ENCODE data around the gene UMAD1. TPM values are rescaled to one million over a fixed set of nuclear protein-coding genes. Genes with fewer than 3 reads are reported as not detected.

UMAD1 gene
- total RNA-seq, 4 donors from 2014 or later: 15.2 to 28.2 (median 18.7) TPM

- TF ChIP-seq POLR2A (IDR thresholded peaks at IDR 0.05) (no peak), CTCF (IDR thresholded peaks at IDR 0.05) (no peak)
- Histone ChIP-seq H3K4me3 (no peak overlapping the region), H3K27ac (no peak overlapping the region)
Measured at GRCh38 chr7:7829667-7830066, 189.1 kb downstream of the UMAD1 start.

GRCh38 chr7:7830122-7830878 is 189.7 kb downstream of the UMAD1 start:
- Histone ChIP-seq H3K9me3 (no peaks in the 10 kb centered on the region), H3K4me3 (no peak overlapping the region), H3K36me3 (no peaks in the 10 kb centered on the region), H3K27ac (no peak overlapping the region), H3K4me1 (no peaks in the 10 kb centered on the region), H3K27me3 (no peaks in the 10 kb centered on the region)
- no peak for DNase-seq
- TF ChIP-seq POLR2A (IDR thresholded peaks at IDR 0.05) (no peak), CTCF (IDR thresholded peaks at IDR 0.05) (no peak)

More at GRCh38 chr7:7829667-7830066, 189.1 kb downstream of the UMAD1 start:
- Histone ChIP-seq H3K27me3 (no peaks in the 10 kb centered on the region), H3K9me3 (no peaks in the 10 kb centered on the region), H3K36me3 (no peaks in the 10 kb centered on the region), H3K4me1 (no peaks in the 10 kb centered on the region)
- no peak for DNase-seq

GRCh38 chr7:7832518-7832917 is 192.0 kb downstream of the UMAD1 start:
- no peak overlapping the region for H3K4me3 ChIP-seq
- H3K27ac ChIP-seq: no peak overlapping the region
- H3K4me1 ChIP-seq: no peaks in the 10 kb centered on the region
- H3K9me3 ChIP-seq: no peaks in the 10 kb centered on the region
- no peak for DNase-seq
- no peak for TF ChIP-seq CTCF (IDR thresholded peaks at IDR 0.05)
- TF ChIP-seq POLR2A (IDR thresholded peaks at IDR 0.05): no peak
- H3K36me3 ChIP-seq: no peaks in the 10 kb centered on the region
- H3K27me3 ChIP-seq: no peaks in the 10 kb centered on the region

DNA sequence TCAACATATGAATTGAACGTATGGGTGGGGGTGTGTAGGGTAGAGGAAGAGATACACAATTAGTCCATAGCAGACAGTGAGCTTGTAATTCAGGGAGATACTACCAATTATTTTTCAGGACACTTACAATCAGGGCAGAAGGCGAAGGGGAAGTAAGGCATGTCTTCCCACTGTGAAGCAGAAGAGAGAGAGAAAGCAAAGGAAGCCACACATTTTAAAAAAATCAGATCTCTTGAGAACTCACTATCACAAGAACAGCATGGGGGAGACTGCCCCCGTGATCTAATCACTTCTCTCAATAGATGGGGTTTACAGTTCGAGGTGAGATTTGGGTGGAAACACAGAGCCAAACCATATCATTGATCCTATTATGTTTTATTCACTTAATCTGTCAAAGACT is 194.2 kb downstream of the UMAD1 start:
- no peak for TF ChIP-seq POLR2A (IDR thresholded peaks at IDR 0.05)
- H3K36me3 ChIP-seq: no peaks in the 10 kb centered on the region
- H3K4me1 ChIP-seq: no peaks in the 10 kb centered on the region
- DNase-seq: no peak
- no peak overlapping the region for H3K27ac ChIP-seq
- H3K4me3 ChIP-seq: no peak overlapping the region
- no peaks in the 10 kb centered on the region for H3K9me3 ChIP-seq
- no peaks in the 10 kb centered on the region for H3K27me3 ChIP-seq

- Histone ChIP-seq H3K4me1 (no peaks in the 10 kb centered on the region), H3K27me3 (no peaks in the 10 kb centered on the region)
- TF ChIP-seq CTCF (IDR thresholded peaks at IDR 0.05) (no peak), POLR2A (IDR thresholded peaks at IDR 0.05) (no peak)
Measured at GRCh38 chr7:7841027-7841426, 200.5 kb downstream of the UMAD1 start.

DNA sequence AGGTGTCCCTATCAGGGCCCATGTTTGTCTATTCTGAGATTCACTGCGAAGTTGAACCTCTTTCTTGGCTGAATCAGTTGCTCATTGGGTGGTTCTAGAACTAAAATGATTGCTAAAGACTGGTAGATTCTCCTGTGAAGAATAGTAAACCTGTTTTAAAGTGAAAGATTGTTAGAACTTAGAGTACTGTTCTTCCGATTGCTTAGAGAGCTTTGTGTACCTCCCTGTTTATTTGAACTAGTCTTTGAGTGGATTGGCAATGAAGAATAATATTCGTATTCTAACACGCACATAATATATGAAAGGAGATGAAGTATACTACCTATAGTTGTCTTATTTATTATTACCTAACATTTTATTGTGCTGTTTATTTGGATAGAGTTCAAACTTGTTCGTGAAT is 202.7 kb downstream of the UMAD1 start:
- H3K27ac ChIP-seq: no peak overlapping the region
- no peak for TF ChIP-seq CTCF (IDR thresholded peaks at IDR 0.05)
- no peak for TF ChIP-seq POLR2A (IDR thresholded peaks at IDR 0.05)

More at GRCh38 chr7:7841027-7841426, 200.5 kb downstream of the UMAD1 start:
- no peak overlapping the region for H3K27ac ChIP-seq
- no peaks in the 10 kb centered on the region for H3K9me3 ChIP-seq
- no peak overlapping the region for H3K4me3 ChIP-seq
- DNase-seq: no peak
- H3K36me3 ChIP-seq: no peaks in the 10 kb centered on the region

More for the DNA sequence above, 202.7 kb downstream of the UMAD1 start:
- H3K27me3 ChIP-seq: no peaks in the 10 kb centered on the region
- H3K36me3 ChIP-seq: no peaks in the 10 kb centered on the region
- no peaks in the 10 kb centered on the region for H3K4me1 ChIP-seq
- H3K9me3 ChIP-seq: no peaks in the 10 kb centered on the region
- no peak for DNase-seq
- no peak overlapping the region for H3K4me3 ChIP-seq

Measured in Peyer's patch (tissue), 4 donors.